IPS-18a (cell line): ENCODE measurements around the gene GNB1L.
A peak's percentile ranks its signal among the peaks of the same experiment; 100 is the strongest.
"Not testable (repeated sequence)": the region's sequence is repeated elsewhere in the genome, so short reads cannot be mapped to it uniquely, and the experiment has no call there.

Experiments
- H3K27ac ChIP-seq: one replicate; pipeline ENCODE4 v1.5.1; 2013; ENCODE audit warnings: low read length
- H3K27me3 ChIP-seq: one replicate; pipeline ENCODE4 v1.6.1; 2013; ENCODE audit warnings: mild to moderate bottlenecking, low read length; ENCODE audit not compliant: control insufficient read depth, insufficient read depth
- H3K36me3 ChIP-seq: one replicate; pipeline ENCODE4 v1.6.1; 2013; ENCODE audit warnings: low read depth, low read length; ENCODE audit not compliant: control insufficient read depth
- H3K4me1 ChIP-seq: one replicate; pipeline ENCODE4 v1.6.1; 2013; ENCODE audit warnings: low read depth, low read length; ENCODE audit not compliant: control insufficient read depth
- H3K4me3 ChIP-seq: one replicate; pipeline ENCODE4 v1.5.1; 2013; ENCODE audit warnings: low read length
- H3K9ac ChIP-seq: one replicate; pipeline ENCODE4 v1.6.1; 2013; ENCODE audit warnings: mild to moderate bottlenecking, low read length, moderate library complexity
- H3K9me3 ChIP-seq: one replicate; pipeline ENCODE4 v1.6.1; 2013; ENCODE audit warnings: low read depth, low read length; ENCODE audit not compliant: control insufficient read depth

Gene GNB1L

DNA sequence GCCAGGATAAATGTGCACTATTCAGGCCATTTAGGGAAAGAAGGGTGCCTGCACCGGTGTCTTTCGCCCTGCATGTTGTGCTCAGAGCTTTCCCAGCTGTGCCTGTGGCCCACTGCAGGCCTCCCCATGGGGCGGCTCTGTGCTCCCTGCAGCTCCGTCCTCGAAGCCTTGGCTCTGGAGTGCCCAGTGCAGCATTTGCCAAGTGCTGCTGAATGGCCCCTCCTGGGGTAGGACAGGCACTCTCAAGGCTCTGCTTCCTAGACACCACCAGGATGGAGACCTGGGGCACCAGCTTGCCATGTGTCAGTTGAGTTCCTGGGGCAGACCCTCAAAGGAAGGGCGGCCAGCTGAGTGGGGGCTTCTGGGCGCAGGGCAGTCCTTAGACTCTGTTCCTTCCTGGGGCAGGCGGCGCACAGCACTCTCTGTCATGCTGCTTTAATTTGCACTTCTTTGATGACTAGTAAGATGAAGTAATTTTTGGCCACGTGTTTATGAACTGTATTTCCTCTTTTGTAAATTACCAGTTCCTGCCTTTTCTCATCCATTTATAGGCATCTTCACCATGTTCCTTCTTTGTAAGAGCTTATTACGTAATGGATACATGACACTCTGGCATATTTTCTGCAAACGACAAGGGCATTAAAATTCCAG lies 32.1 kb upstream of the GNB1L start:
- Histone ChIP-seq H3K9me3 (no peaks in the 10 kb centered on the region), H3K27me3 (peaks cover 3% of the 10 kb centered on the region), H3K4me1 (peaks cover 13% of the 10 kb centered on the region), H3K27ac (no peak overlapping the region), H3K4me3 (no peak overlapping the region), H3K9ac (no peak overlapping the region), H3K36me3 (no peaks in the 10 kb centered on the region)

GRCh38 chr22:19885841-19886592 lies 31.3 kb upstream of the GNB1L start:
- Histone ChIP-seq H3K36me3 (no peaks in the 10 kb centered on the region), H3K27ac (no peak overlapping the region), H3K9ac (no peak overlapping the region), H3K27me3 (peaks cover 3% of the 10 kb centered on the region), H3K9me3 (no peaks in the 10 kb centered on the region), H3K4me1 (peaks cover 14% of the 10 kb centered on the region), H3K4me3 (no peak overlapping the region)

DNA sequence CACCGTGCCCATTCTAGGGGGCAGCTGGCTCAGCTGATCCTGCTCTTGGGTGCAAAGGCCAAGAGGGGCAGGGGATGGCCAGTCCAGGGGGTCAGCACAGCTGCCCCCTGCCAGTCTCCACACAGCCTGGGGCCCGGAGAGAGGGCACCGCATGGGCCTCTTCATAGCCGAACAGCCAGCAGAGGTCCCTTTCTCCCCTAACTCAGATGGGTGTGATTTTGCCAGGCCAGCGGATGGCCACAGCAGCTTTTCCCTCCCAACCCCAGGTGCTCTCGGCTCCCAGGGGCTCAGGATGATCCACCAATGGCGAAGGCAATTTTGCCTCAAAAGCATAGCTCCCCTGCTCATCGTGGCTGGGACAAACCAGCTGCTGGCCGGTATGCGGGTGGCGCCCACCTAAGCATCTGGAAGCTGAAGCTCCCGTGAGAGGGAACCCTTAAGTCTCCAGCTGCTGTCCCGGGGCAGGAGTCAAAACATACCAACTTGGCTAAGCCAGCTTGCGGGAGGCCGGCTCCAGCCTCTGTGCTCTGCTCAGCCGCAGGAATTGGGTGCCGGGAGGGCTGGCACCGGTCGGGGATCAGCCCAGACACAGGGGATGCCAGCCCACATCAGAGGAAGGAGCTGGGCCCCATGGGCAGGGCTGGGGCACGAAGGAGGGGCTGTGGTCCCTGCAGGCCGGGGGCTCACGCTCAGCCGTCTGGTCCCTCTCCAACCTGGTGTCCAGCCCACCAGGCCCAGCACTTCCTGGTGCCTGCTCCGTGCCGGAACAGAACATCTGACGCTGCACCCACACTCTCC lies 30.5 kb upstream of the GNB1L start:
- Histone ChIP-seq H3K4me1 (peaks cover 18% of the 10 kb centered on the region), H3K4me3 (no peak overlapping the region), H3K36me3 (no peaks in the 10 kb centered on the region), H3K9ac (no peak overlapping the region), H3K27ac (no peak overlapping the region), H3K9me3 (no peaks in the 10 kb centered on the region), H3K27me3 (peaks cover 3% of the 10 kb centered on the region)

DNA sequence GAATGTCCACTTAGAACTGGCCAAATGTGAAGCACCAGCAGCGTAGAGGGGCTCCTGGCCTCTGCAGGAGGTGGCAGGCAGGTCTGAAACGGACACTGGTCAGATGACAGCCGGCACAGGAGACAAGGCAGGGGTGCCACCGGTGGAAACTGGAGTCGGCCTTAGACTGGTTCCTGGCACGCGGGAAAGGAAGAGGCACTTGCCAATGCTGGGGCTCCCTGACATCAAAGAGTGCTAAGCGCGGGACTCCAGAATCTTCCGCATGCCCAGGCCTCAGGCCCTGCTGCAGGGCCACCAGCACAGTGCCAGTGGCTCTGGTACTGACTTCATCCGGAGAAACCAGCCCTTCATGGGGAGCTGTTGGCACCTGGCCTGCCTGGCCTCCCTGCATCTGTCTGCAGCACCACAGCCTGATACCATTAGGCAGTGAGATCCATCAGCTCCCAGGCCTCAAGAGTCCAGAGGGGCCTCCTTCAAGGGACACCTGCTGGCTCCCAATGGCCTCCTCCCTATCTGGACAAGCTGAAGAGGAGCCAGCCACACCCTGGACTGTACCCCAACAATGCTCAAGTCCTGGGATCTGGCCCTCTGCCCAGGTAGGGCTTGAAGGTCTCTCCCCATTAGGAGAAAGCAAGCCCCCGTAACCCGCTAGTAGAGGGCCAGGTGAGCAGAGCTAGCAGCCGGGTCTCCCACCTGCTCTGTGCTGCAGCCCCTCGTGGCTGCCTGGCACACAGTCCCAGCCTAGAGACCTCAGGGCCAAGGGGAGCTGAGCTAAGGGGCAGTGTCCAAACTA lies 29.7 kb upstream of the GNB1L start:
- peaks cover 21% of the 10 kb centered on the region for H3K4me1 ChIP-seq
- no peak overlapping the region for H3K4me3 ChIP-seq
- no peaks in the 10 kb centered on the region for H3K9me3 ChIP-seq
- no peak overlapping the region for H3K9ac ChIP-seq
- H3K27ac ChIP-seq = no peak overlapping the region
- no peaks in the 10 kb centered on the region for H3K36me3 ChIP-seq
- H3K27me3 ChIP-seq = no peaks in the 10 kb centered on the region

- not testable (repeated sequence) for H3K27me3 ChIP-seq, H3K36me3 ChIP-seq, H3K4me3 ChIP-seq, H3K9me3 ChIP-seq, H3K27ac ChIP-seq, H3K9ac ChIP-seq
- peaks cover 21% of the 10 kb centered on the region for H3K4me1 ChIP-seq
These were observed 28.8 kb upstream of the GNB1L start for GRCh38 chr22:19883446-19883845.

DNA sequence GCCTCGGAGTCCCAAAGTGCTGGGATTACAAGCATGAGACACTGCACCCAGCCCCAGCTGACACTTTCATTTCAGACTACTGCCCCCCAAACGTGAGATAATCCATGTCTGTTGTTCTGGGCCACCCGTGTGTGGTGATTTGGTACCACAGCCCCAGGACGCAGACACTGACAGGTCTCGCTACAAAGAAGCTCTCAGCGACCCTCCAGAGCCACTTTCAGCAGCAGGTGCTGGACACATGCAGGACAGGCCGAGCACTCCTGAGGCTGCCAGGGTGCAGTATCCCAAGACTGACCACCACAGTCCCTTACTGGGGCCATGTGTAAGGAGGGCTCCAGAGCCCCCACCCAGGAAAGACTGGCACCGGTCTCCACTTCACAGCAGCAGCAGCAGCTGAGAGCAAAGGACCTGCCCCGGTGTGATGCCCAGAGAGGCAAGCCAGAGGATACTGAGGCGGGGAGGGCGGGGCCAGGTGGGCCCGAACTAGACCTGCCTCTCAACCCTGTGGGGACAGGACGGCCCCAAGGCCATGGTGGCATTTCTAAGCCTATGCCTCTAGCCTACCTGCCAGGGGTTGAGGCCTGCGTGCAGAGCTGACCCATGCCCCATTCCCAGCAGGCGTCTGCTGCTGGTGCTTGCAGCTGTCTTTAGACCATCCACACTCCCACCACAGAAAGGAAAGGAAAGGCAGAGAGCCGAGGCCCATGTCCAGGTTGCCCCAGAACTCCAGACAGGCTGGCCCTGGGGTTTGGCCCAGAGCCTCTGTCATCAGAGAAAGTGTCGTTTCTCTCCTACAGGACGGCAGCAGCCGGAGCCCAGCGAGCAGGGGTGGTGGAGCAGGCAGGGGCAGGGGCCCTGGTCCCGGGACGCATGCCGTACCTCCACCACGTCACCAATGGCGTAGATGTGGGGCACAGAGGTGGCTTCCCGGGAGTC lies 28.0 kb upstream of the GNB1L start:
- H3K4me1 ChIP-seq = peaks cover 21% of the 10 kb centered on the region

DNA sequence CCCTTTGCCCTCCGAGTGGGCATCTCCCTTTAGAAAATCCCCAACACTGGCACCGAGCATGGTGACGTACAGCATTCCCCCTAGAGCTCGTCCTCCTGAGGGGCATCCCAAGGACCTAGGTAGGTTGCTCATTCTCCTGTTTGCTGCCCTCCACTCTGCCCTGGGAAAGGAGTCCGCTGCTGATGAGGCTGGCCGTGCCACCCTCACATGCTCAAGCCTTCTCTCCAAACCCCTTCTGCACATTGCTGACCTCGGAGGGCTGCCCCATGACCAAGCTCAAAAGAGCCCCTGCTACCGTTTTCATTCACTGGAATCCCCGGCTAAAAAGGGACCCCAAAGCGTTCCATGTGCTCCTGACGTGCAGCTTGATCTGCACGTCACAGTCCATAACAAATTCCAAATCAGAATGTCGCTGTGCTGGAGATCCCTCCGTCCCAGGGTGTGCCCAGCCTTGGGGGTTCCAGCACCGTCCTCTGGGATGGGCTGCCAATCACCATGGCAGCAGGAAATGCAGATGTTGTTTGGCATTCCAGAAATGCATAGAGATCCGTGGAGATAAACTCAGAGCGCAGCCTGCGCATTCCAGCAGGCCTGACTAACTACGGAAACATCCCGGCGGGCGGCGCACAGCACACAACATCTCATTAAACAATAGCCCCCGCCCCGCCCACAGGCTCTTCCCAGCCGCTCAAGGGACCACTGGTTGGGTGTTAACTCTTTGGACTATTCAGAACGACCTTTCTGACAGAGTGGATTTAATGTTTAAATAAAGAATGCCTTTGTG lies 26.3 kb upstream of the GNB1L start:
- H3K27ac ChIP-seq = peak overlapping the region; percentile 48

More for the DNA sequence above, 28.0 kb upstream of the GNB1L start:
- Histone ChIP-seq H3K9me3 (no peaks in the 10 kb centered on the region), H3K27ac (no peak overlapping the region), H3K4me3 (no peak overlapping the region), H3K36me3 (no peaks in the 10 kb centered on the region), H3K9ac (no peak overlapping the region), H3K27me3 (no peaks in the 10 kb centered on the region)

DNA sequence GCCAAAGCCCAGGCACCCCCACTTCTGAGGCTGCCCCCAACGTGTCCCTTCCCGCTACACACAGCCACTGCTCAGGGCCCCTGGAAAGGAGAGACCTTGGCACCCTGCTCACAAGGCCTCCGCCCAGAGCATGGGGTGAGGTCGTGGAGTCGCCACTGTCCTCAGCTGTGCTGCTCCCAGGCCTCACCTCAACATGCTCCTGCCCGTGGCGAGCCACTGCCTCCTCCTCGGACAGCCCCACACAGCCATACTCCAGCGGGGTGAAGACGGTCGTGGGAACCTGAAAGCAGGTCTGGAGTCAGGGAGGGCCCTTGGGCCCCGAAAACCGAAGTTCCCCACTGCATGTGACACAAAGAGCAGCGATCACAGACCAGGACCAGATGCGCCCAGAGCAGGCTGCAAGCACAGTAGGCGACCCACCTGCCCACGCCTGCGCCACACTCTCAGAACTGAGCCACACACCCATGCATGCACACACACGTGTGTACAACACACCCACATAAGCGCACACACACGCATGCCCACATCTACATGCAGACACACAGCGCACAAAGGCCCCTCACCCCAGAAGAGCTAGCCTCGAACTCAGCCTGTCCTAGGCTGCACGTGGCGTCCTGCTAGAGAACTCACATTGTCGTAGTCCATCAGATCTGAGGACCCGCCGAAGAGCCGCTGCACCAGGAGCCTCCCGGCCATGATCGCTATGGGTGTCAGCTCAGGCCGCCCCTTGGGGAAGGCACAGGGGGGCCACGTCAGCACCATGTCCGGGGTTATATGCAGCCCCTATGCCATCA lies 25.5 kb upstream of the GNB1L start:
- no peak overlapping the region for H3K27ac ChIP-seq
- H3K4me1 ChIP-seq = peaks cover 21% of the 10 kb centered on the region

More for the DNA sequence above, 26.3 kb upstream of the GNB1L start:
- Histone ChIP-seq H3K36me3 (no peaks in the 10 kb centered on the region), H3K27me3 (no peaks in the 10 kb centered on the region), H3K9ac (peak overlapping the region; percentile 23), H3K9me3 (no peaks in the 10 kb centered on the region), H3K4me1 (peaks cover 21% of the 10 kb centered on the region), H3K4me3 (no peak overlapping the region)

GRCh38 chr22:19879643-19879991 lies 24.9 kb upstream of the GNB1L start:
- H3K27me3 ChIP-seq = no peaks in the 10 kb centered on the region
- H3K27ac ChIP-seq = no peak overlapping the region
- H3K4me1 ChIP-seq = peaks cover 21% of the 10 kb centered on the region
- H3K4me3 ChIP-seq = no peak overlapping the region
- no peaks in the 10 kb centered on the region for H3K36me3 ChIP-seq
- no peak overlapping the region for H3K9ac ChIP-seq
- no peaks in the 10 kb centered on the region for H3K9me3 ChIP-seq

More for the DNA sequence above, 25.5 kb upstream of the GNB1L start:
- Histone ChIP-seq H3K27me3 (no peaks in the 10 kb centered on the region), H3K36me3 (no peaks in the 10 kb centered on the region), H3K9me3 (no peaks in the 10 kb centered on the region), H3K4me3 (no peak overlapping the region), H3K9ac (peak overlapping the region; percentile 21)
